NCI-H345 (cell line): ENCODE measurements around the gene SLC66A3.

Experiments used
- DNase-seq: peaks from one replicate; lab custom pipeline; 2025; lab: John Stamatoyannopoulos, UW

SLC66A3 gene

GRCh38 chr2:11213975-11214374, 58.7 kb downstream of the SLC66A3 start:
- DNase-seq, result no peak

DNA sequence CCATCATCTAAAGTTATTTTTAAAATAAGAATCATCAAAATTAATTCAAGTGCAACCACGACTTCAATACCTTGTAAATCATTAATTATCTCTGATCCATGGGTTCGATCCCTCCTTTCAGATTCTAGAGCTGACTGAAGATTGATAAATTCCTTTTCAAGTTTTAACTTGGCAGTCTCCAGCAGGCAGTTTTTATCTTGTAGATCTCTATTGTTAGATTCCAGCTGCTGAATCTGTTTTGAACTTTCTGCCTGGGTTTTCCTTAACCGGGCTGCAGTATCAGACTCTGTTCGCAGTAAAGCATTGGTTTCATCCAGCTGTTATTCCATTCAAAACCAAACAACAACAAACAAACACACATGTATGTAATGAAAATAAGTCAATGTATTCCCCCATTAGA, 59.5 kb downstream of the SLC66A3 start:
- DNase-seq, result no peak

DNA sequence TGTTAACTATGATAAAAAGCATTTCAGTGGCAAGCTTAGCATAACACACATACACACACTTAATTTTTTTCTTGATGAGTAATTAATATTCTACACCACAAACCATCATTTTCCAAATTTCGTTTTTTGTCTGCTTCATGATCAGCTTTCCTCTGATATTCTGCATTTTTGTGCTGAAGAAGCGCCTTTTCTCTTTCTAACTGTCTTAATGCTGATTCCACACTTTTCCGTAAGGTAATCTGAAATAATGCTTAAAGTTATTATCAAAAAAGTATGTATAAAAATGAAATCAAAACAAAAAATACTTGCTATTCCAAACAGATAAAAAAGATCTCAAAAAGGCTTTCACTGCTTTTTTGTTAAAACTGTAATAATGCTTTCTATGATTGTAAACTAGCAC, 60.1 kb downstream of the SLC66A3 start:
- DNase-seq, result no peak

- DNase-seq, result no peak
Observed at GRCh38 chr2:11220445-11220844, 65.2 kb downstream of the SLC66A3 start.

DNA sequence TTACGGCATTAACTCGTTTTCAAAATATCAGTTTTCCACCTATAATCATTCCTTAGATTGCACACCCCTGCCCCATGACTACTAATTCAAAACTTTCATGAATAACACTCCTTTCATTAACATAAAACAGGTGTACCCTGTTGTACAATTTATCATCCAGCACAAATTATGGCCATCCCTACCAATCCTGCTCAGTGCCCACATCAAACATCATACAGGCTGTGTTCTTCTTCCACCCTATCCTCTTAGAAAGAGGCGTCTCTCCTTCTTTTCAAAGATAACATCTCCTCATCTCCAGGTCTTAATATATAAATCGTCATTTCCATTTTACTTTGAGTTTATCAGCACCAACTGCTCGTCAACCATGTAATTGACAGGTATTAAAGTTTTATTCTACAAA, 67.6 kb downstream of the SLC66A3 start:
- DNase-seq, result no peak

DNA sequence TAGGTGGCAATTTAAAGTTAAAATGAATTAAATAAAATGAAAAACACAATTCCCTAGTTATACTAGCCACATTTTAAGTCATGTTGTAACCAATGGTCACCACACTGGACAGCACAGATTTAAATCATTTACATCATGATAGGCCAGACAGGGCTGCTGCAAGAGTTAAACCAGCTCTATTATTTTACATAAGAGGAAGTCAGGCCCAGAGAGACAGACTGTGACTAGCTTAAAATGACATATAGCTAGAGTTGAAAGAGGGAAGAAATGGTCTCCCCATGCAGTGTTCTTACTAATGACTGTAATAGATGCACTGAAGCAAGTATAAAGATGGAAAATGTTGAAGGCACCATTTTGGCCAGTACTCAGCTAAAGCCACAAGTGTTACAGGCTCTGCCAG, 69.6 kb downstream of the SLC66A3 start:
- DNase-seq, result no peak

GRCh38 chr2:11227595-11227994, 72.3 kb downstream of the SLC66A3 start:
- DNase-seq, result no peak
